ENCODE results near the gene SPATA31D1.

DNA sequence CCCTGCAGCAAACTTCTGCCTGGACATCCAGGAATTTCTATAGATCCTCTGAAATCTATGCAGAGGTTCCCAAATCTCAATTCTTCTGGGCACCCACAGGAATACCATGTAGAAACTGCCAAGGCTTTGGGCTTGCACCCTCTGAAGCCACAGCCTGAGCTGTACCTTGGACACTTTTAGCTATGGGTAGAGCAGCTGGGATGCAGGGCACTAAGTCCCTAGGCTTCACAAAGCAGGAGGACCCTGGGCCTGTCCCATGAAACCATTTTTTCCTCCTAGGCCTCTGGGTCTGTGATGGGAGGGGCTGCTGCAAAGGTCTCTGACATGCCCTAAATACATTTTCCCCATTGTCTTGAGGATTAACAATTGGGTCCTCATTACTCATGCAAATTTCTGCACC, 32.9 kb upstream of the SPATA31D1 start:
- TF ChIP-seq, protein P1, sequence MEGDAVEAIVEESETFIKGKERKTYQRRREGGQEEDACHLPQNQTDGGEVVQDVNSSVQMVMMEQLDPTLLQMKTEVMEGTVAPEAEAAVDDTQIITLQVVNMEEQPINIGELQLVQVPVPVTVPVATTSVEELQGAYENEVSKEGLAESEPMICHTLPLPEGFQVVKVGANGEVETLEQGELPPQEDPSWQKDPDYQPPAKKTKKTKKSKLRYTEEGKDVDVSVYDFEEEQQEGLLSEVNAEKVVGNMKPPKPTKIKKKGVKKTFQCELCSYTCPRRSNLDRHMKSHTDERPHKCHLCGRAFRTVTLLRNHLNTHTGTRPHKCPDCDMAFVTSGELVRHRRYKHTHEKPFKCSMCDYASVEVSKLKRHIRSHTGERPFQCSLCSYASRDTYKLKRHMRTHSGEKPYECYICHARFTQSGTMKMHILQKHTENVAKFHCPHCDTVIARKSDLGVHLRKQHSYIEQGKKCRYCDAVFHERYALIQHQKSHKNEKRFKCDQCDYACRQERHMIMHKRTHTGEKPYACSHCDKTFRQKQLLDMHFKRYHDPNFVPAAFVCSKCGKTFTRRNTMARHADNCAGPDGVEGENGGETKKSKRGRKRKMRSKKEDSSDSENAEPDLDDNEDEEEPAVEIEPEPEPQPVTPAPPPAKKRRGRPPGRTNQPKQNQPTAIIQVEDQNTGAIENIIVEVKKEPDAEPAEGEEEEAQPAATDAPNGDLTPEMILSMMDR (IDR thresholded peaks at IDR 0.05), result no peak
- no peak for TF ChIP-seq EP300 (IDR thresholded peaks at IDR 0.05)
- TF ChIP-seq POLR2A (IDR thresholded peaks at IDR 0.05), result no peak
